ENCODE data around the gene KCNQ2. TPM values are rescaled to one million over a fixed set of nuclear protein-coding genes. Genes with fewer than 3 reads are reported as not detected.

Gene KCNQ2
- total RNA-seq, 1 experiment from 2014 or later, result 0.25 TPM

- intact Hi-C loops (cut with micrococcal nuclease; ENCODE audit: unreplicated experiment), result no loop called here
- ChIA-PET CTCF (no interaction called here), POLR2A (interaction anchor here (0.6 kb wide), 1 partner anchor 88 kb away, joined by 3 read pairs; no protein-coding TSS in a partner anchor)
- H3K9me3 ChIP-seq, result 0 out of 2 replicates have a peak, but pooled peaks cover 3% of the 10 kb centered on the region
- no peaks in the 10 kb centered on the region for H3K36me3 ChIP-seq (ENCODE audit: control insufficient read depth, insufficient read depth, low read length)
- no peaks in the 10 kb centered on the region for H3K4me1 ChIP-seq
- BruUV-seq (replicated peaks), result no TSS peak
- no peak for TF ChIP-seq CTCF (IDR thresholded peaks at IDR 0.05; ENCODE audit: insufficient read depth in 1 of 2, low read depth in 1 of 2, low read length in 1 of 2, severe bottlenecking in 1 of 2, unreplicated experiment in 1 of 2)
- H3K36me3 Mint-ChIP-seq (ENCODE audit: insufficient read depth, unreplicated experiment), result no peaks in the 10 kb centered on the region
- H3K27me3 ChIP-seq (replicated peaks; ENCODE audit: control insufficient read depth, insufficient read depth, low read length), result 0 out of 2 replicates have a peak, but pooled peaks cover under 1% of the 10 kb centered on the region
- no peaks in the 10 kb centered on the region for H3K9me3 Mint-ChIP-seq (ENCODE audit: unreplicated experiment)
- no peak for DNase-seq
- H3K27ac Mint-ChIP-seq (ENCODE audit: unreplicated experiment), result no peak overlapping the region
- no peak overlapping the region for H3K4me3 Mint-ChIP-seq (ENCODE audit: unreplicated experiment)
- H3K4me3 ChIP-seq (ENCODE audit: low read depth, low read length), result no peak overlapping the region
- H3K27me3 Mint-ChIP-seq (ENCODE audit: insufficient read depth, unreplicated experiment), result peaks cover 14% of the 10 kb centered on the region
- no peaks in the 10 kb centered on the region for H3K4me1 Mint-ChIP-seq (ENCODE audit: low read depth, unreplicated experiment)
These were observed 63.8 kb downstream of the KCNQ2 start for GRCh38 chr20:63408684-63409046.

- peaks cover 14% of the 10 kb centered on the region for H3K27me3 Mint-ChIP-seq (ENCODE audit: insufficient read depth, unreplicated experiment)
- intact Hi-C loops (cut with micrococcal nuclease; ENCODE audit: unreplicated experiment), result no loop called here
- H3K4me3 Mint-ChIP-seq (ENCODE audit: unreplicated experiment), result no peak overlapping the region
- no peaks in the 10 kb centered on the region for H3K36me3 Mint-ChIP-seq (ENCODE audit: insufficient read depth, unreplicated experiment)
- BruUV-seq (replicated peaks), result no TSS peak
- Histone ChIP-seq H3K9me3 (0 out of 2 replicates have a peak, but pooled peaks cover 3% of the 10 kb centered on the region), H3K4me1 (no peaks in the 10 kb centered on the region), H3K4me3 (ENCODE audit: low read depth, low read length) (no peak overlapping the region), H3K27me3 (replicated peaks; ENCODE audit: control insufficient read depth, insufficient read depth, low read length) (no peaks in the 10 kb centered on the region; the same call in 1 of the 2 replicates), H3K36me3 (ENCODE audit: control insufficient read depth, insufficient read depth, low read length) (no peaks in the 10 kb centered on the region)
- no peaks in the 10 kb centered on the region for H3K9me3 Mint-ChIP-seq (ENCODE audit: unreplicated experiment)
- CTCF ChIA-PET, result no interaction called here
- H3K27ac Mint-ChIP-seq (ENCODE audit: unreplicated experiment), result no peak overlapping the region
- H3K4me1 Mint-ChIP-seq (ENCODE audit: low read depth, unreplicated experiment), result no peaks in the 10 kb centered on the region
- POLR2A ChIA-PET, result no interaction called here
- no peak for DNase-seq
- no peak for TF ChIP-seq CTCF (IDR thresholded peaks at IDR 0.05; ENCODE audit: insufficient read depth in 1 of 2, low read depth in 1 of 2, low read length in 1 of 2, severe bottlenecking in 1 of 2, unreplicated experiment in 1 of 2)
These were observed 64.3 kb downstream of the KCNQ2 start for GRCh38 chr20:63407928-63408683.

GRCh38 chr20:63406617-63407245 lies 65.7 kb downstream of the KCNQ2 start:
- no peak for TF ChIP-seq CTCF (IDR thresholded peaks at IDR 0.05; ENCODE audit: insufficient read depth in 1 of 2, low read depth in 1 of 2, low read length in 1 of 2, severe bottlenecking in 1 of 2, unreplicated experiment in 1 of 2)
- Mint-ChIP-seq H3K4me3 (ENCODE audit: unreplicated experiment) (no peak overlapping the region), H3K9me3 (ENCODE audit: unreplicated experiment) (no peaks in the 10 kb centered on the region), H3K4me1 (ENCODE audit: low read depth, unreplicated experiment) (no peaks in the 10 kb centered on the region), H3K27ac (ENCODE audit: unreplicated experiment) (no peak overlapping the region), H3K36me3 (ENCODE audit: insufficient read depth, unreplicated experiment) (no peaks in the 10 kb centered on the region), H3K27me3 (ENCODE audit: insufficient read depth, unreplicated experiment) (peaks cover 15% of the 10 kb centered on the region)
- H3K9me3 ChIP-seq, result 0 out of 2 replicates have a peak, but pooled peaks cover 3% of the 10 kb centered on the region
- peaks cover 2% of the 10 kb centered on the region; the same call in 1 of the 2 replicates for H3K27me3 ChIP-seq (replicated peaks; ENCODE audit: control insufficient read depth, insufficient read depth, low read length)
- no peak overlapping the region for H3K4me3 ChIP-seq (ENCODE audit: low read depth, low read length)
- H3K4me1 ChIP-seq, result no peaks in the 10 kb centered on the region
- BruUV-seq (replicated peaks), result no TSS peak
- intact Hi-C loops (cut with micrococcal nuclease; ENCODE audit: unreplicated experiment), result no loop called here
- CTCF ChIA-PET, result no interaction called here
- POLR2A ChIA-PET, result no interaction called here
- H3K36me3 ChIP-seq (ENCODE audit: control insufficient read depth, insufficient read depth, low read length), result no peaks in the 10 kb centered on the region
- no peak for DNase-seq

Data from Caco-2 (cell line).